Tibial nerve (tissue), 4 donors: ENCODE data around the gene LMO7.

Experiments
- CTCF ChIP-seq, 5 experiments: fragments of 200-600 bp in 3 of 5; fragments of 450-650 bp in 2 of 5; sonication (generic) in 3 of 5; IDR thresholded peaks; one replicate each; pipeline ENCODE4 v1.5.1; 2016 to 2019; ENCODE audit warnings: antibody characterized with exemption in 5 of 5, mild to moderate bottlenecking in 3 of 5, moderate library complexity in 2 of 5
- EP300 ChIP-seq, 2 donors: sonication (generic); formaldehyde crosslinking; IDR thresholded peaks; one replicate each; pipeline ENCODE4 v1.6.1; 2017; ENCODE audit warnings: antibody characterized with exemption in 2 of 2, mild to moderate bottlenecking in 1 of 2
- POLR2A ChIP-seq, 2 donors: fragments of 450-650 bp; IDR thresholded peaks; one replicate each; pipeline ENCODE4 v1.6.1; 2017; ENCODE audit warnings: antibody characterized with exemption in 2 of 2, mild to moderate bottlenecking in 2 of 2, moderate library complexity in 2 of 2

- TF ChIP-seq POLR2A (IDR thresholded peaks at IDR 0.05) (no peak), CTCF (IDR thresholded peaks at IDR 0.05) (no peak), EP300 (IDR thresholded peaks at IDR 0.05) (no peak)
Observed at GRCh38 chr13:75836441-75836840, 200.3 kb downstream of the LMO7 start.
